Hindlimb muscle (tissue), 1 donor: ENCODE measurements around the gene EGF. TPM values are rescaled to one million over a fixed set of nuclear protein-coding genes. Genes with fewer than 3 reads are reported as not detected.

ENCODE experiments used
- DNase-seq: peaks from one replicate; pipeline ENCODE4 v3.0.0-alpha.2; 2013
- polyA plus RNA-seq: library from polyadenylated mRNA; unstranded; fragments of 120-200 nt; gene quantifications from one replicate; pipeline ENCODE4 v1.2.1, GENCODE V29; 2013; ENCODE audit not compliant: insufficient read length

The EGF gene
- polyA plus RNA-seq, 1 donor, result 16.4 TPM

DNA sequence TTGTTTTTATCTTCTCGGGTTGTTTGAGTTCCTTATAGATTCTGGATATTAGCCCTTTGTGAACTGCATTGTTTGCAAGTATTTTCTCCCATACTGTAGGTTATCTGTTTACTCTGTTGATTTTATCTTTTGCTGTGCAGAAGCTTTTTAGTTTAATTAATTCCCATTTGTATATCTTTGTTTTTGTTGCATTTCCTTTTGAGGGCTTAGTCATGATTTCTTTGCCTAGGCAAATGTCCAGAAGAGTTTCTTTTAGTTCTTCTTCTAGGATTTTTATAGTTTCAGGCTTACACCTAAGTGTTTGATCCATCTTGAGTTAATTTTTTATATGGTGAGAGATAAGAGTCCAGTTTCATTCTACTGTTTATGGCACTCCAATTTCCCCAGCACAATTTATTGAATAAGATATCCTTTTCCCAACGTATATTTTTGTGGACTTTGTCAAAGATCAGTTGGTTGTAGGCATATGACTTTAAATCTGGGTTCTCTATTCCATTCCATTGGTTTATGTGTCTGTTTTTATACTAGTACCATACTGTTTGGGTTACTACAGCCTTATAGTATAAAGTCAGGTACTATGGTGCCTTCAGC, 54.3 kb downstream of the EGF start:
- no peak for DNase-seq

DNA sequence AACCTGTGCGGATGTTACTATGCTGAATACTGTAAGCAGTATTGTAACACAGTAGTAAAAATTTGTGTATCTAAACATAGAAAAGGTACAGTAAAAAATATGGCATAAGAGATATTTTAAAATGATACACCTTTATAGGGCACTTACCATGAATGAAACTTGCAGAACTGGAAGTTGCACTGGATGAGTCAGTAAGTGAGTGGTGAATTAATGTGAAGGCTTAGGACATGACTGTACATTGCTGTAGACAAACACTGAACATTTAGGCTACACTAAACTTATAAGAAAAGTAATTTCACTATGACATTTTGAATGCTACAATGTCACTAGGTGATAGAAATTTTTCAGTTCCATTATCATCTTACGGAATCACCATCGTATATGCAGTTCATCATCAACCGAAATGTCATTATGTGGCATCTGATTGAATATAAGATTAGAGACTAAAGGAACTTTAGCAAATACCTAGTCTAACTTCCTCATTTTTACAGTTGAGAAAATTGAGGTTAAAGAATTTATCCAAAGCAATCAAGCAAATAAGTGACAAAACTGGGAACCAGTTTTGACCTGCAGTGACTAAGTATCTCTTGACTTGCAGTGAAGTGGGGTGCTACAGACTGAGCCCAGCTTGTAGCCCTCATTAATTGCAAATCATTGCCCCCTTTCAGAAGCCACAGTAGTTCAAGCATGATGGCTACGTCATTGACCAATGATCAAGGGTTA, 55.3 kb downstream of the EGF start:
- DNase-seq, result no peak

DNA sequence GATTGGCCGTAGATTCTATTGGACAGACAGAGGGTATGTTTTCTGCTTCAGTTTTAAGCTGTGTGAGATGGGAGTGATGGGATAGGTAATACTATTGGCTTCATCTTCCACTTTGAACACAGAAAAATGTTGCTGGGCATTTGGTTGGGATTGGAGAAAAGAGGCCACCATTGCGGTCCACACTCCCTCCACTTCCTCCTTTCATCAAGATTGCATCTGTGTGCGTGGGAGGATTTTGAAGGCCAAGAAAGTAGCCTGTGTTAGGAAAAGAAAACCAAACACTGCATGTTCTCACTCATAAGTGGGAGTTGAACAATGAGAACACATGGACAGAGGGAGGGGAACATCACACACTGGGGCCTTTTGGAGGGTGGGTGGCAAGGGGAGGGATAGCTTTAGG, 56.4 kb downstream of the EGF start:
- DNase-seq, result no peak

DNA sequence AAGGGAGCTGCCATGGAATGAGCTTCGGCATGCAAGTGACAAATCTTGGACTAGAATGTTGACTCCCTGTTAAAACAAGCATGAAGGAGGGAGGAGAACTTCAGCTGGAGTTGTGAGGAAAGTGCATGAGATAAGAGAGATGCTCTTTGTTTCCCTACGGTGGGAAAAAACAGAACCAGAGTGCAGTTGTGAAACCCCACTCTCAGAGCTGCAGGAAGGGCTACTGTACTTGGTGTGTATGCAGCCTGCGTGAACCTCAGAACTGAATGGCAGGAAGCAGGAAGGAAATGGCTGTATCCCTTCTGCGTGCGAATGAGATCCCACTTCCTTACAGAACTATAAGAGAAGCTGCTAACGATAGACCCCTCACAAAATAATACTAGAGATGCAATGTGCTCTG, 57.2 kb downstream of the EGF start:
- DNase-seq, result no peak

DNA sequence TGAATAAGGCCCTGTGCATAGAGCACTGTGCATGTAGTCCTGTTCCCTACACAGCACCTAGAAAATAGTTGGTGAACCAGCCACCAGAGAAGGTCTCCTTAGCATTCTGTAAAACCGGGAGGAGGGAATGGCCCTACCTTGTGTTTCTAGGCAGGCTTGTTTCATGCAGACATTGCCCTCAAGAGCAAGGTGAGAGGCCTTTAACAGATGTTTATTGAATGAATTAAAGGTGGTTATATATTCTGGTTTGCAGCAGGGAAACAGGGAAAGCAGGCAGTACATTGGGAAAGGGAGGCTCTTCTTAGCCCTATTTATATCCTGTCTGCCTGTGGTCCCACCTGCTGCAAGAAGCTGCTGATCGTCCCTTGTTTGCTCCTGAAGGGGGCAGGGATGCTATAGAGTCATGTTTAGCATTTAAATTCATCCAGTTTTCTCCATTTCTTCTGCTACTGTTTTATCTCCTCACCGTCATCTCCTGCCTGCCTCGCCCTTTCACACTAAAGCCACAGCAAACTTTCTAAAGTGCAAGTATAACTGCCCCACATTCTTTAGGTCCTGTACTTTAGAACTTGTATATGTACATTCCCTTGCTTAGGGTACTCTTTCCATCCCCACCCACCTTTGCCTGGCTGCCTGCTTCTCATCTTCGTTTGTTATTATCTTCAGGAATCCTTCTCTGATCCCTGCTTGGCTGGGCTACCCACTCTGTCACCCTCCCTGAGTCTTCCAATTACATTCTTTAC, 60.3 kb downstream of the EGF start:
- DNase-seq, result no peak

DNA sequence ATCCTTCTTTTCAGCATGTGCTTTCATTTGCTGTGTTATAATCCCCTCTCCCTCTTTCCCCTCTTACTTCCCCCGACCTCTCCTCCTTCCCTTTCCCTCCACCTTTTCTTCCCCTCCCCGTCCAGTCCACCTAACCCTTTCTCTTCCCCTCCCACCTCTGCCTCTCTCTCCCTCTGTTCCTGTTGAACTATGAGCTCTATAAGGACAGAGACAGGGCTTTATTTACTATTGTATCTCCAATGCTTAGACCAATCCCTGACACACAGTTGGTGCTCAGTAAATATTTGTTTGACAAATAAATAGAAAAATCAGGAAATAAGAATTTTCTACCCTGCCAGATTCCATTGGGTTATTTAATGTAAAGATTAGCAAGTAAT, 60.8 kb downstream of the EGF start:
- no peak for DNase-seq

DNA sequence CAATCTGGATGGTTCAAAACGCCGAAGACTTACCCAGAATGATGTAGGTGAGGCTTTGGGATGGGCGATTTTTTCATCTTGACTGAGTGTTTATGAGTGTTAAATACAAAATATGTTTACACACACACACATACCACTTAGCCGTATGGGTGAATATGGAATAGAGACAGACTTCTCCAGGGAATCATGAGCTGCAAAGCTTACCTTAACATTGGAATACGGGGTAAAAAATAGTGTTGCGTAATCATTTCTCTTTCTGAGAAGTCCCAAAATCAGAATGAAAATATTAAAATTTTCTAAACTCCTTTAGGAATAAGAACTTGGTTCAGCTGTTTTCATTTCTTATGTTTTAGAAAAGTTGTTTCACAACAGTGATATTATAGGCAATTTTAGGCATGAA, 63.5 kb downstream of the EGF start:
- DNase-seq, result no peak

DNA sequence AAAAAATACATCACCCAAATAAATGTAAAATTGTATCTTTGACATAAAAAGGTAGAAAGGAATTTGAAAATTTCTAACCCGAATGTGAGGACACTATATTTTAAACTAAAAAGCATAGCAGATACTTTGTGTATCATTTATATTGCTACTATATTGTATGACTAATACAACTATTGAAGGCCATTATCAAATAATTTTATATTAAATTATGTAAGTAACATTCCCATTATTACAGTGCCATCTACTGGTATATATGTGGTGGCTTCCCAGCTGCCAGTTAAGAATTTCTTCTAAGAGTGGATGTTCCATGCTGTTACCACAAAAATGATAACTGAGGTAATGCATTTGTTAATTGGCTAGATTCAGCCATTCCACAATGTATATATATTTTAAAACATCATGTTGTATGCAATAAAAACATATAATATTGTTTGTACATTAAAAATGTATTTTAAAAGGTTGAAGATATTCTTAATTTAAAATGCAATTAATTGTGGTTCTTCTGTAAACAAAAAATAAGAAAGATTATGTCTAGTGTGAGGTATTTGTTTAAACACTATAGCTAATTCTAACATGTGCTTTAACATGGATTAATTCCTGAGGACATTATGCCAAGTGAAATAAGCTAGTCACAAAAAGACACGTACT, 65.3 kb downstream of the EGF start:
- no peak for DNase-seq

DNA sequence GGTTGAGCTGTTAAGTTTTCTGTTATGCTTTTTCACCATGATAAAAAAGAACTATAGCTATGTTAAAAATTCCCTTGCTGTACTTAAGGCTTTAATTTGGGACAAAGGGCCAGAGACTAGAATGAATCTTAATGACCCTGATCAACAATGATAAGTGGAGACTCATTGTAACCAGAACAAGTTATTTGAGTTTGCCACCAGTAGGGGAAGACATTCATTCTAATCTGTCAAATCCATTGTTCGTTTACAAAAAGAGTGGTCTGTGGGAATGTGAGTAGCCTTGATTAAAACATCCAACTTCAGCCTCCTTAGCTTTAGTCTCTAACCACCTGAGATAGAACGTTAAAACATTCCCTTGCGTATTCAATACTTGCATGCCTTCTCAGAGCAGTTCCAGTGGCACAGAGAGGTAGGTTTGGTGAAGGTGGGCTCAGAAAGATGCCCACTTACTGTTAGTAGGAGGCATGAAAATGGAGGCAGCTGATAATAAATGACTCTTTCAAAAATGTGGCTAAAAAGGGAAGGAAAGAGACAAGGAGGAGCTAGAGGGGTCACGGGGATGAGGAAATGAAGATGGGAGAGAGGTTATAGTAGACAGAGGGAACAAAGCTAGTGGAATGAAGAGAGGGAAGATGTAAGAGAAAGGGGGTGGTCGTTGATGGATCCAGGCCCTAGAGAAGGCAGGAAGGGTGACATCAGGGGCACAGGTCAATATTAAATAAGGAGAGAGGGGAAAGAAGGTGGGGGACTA, 66.2 kb downstream of the EGF start:
- no peak for DNase-seq

DNA sequence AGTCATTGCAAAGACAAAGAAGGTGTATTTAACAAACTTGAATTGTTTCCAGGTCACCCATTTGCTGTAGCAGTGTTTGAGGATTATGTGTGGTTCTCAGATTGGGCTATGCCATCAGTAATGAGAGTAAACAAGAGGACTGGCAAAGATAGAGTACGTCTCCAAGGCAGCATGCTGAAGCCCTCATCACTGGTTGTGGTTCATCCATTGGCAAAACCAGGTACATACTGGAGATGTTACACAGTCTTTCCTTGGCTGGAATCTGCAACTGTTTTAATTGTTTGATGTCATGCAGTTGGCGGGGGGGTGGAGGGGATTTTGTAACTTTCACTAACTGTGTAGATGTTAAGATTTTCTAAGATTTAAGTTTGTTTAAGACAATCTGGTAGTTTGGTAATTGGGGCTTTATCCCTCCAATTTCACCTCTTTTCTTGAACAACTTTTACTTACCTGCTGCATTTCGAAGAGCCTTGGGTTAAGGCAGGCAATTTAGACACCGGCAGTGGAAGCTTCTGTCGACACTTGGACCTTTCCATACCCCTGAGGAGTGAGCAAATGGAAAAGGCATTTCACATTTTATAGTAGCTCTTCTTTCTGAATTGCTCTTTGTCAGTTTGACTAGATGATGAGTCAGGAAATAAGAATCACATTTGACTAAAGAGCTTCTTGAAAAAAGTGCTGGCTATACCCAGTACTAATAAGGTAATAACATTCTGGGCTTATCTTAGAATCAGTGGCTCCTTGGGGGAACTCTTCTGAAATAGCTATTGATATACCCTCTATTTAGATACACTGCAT, 67.4 kb downstream of the EGF start:
- no peak for DNase-seq

DNA sequence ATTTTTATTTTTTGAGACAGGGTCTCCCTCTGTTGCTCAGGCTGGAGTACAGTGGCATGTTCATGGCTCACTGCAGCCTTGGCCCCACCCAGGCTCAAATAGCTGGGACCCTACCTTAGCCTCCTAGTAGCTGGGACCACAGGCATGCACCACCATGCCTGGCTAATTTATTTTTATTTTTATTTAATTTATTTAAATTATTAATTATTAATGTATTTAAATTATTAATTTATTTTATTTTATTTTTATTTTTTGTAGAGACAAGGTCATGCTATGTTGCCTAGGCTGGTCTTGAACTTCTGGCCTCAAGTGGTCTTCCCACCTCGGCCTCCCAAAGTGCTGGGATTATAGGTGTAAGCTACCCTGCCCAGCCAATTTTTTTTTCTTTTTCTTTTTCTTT, 69.3 kb downstream of the EGF start:
- no peak for DNase-seq

DNA sequence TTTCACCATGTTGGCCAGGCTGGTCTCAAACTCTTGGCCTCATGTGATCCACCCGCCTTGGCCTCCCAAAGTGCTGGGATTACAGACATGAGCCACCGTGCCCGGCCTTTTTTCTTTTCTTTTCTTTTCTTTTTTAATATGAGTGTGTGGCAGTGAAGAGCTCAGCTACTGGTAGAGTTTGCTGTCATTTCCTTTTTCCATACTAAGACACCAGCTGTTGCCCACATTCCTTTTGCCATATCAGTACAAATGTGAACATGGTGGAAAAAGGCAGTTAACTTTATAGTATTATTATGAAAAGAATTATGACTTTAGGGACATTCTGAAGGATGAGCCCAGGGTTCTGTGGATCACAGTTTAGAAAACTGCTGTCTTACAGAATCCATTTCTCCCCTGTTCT, 69.8 kb downstream of the EGF start:
- no peak for DNase-seq

DNA sequence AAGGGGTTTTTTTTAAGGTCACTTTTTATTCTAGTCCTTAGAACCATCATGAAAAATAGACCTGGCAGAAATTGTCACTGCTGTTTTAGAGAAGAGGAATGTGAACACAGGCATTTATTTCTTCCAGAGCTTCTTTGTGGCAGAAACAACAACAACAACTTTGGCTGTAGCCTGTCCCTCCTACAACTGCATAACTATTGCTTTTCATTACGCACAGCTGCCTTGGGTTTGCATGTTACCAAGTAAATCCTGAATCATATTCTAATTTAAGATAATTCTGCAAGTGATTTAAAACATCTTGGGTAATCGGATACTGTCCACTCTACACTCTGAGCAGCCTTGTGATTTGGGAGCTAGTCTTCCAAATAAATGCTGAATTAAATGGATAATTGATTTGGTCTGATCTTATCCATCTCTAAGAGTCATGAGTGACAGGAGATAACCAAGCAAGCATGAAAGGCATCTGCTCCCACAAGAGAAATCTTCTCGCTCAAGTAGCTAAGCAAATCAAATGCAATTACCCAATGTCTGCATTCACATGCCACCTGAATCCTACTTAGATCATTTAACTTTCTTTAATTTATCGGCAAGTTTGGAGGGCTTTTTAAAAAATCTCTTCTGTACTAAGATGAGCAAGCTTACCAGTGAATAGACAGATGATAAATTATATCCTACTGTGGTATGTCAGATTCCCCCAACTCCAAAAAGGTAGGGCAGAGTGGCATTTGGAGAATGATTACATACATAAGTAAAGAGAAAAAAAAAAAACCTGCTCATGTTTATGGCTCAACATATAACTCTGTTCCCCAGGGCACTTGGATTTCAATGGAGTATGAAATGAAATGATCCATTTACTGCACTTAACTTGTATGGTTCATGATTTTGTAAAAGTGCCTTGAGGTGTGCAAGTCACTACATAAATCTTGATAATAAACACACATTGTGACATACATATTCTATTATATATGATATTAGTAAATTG, 73.6 kb downstream of the EGF start:
- DNase-seq, result no peak

DNA sequence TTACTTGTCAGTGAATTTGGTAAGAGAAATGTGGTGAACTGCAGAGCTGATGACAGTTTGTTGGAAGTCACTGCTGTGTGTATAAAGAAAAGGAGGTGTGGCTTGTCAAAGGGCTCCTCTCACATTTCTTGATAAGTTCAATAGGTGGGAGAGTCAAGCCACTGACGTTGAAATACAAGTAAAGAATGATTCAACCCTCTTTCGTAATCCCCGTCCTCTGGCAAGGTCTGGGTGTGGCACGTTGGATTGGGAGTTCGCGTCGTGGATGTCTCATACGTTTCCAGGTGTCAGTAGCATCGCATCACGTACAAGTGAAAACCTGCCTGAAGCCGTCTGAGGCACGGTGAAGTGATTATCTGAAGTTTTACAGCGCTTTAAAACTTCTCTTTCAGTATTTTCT, 76.4 kb downstream of the EGF start:
- DNase-seq, result no peak

DNA sequence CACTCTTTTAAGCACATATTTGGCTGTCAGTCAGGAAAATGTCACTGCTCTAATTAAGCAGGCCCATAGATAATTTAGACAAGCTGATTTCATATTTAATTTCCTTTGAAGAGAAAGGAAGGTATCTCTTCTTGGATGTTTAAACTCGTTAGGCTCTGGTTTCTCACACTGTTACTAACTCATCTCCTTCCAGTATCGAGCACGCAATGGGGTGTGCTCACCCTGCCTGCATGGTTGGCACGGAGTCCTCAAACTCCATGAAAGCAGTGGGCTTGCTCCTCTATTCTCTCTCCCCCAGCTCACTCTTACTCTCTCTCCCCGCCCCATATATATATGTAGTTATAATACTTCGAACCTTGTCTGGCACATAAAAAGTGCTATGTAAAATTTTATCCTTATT, 76.9 kb downstream of the EGF start:
- DNase-seq, result no peak

DNA sequence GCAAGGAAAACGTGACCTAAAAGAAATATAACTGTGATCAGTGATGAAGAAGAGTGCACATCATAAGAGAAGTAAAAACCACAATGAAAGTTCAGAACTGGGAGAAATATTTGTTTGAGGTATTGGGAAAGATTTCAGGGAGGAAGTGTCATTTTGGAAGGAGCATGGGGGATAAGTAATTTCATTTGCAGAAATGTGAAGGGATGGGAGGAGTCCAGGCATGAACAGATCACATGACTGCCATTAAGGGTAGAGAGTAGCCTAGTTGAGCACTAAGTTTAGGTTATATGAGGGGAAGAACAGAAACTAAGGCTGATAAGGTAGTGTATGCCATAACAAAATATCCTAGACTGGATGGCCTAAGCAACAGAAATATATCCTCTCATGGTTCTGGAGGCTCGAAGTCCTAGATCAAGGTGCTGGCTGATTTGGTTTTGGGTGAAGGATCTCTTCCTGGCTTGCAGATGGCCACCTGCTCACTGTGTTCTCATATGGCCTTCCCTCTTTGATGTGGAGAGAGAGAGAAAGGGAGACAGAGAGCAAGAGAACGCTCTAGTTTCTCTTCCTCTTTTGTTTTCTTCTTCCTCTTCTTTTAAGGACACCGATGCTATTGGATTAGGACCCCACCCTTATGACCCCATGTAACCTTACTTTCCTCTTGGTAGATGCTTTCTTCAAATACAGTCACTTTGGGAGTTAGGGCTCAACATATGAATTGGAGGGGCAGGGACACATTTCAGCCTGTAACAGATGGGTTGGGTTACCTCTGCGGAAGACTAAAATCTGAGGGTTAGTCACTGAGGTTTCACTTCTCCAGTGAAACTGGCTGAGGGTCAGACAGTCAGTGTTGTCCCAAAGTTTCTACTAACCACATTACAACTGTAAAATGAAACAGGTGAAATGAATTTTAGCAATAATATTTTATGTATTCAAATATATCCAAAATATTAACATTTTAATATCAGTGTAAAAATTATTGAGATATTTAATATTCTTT, 77.9 kb downstream of the EGF start:
- no peak for DNase-seq

DNA sequence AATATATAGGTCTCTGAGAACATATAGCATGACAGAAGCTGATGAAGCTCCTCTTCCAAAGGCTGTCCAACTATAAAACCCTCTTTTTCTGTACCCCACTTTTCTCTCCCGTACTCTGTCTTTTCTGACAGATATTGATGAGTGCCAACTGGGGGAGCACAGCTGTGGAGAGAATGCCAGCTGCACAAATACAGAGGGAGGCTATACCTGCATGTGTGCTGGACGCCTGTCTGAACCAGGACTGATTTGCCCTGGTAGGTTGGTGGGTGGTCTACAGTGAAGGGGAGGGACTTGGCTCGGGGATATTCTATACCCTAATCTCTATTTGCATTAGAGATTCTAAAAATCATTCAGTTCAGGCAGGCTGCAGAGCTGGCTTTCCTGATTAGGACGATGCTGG, 80.4 kb downstream of the EGF start:
- DNase-seq, result no peak

DNA sequence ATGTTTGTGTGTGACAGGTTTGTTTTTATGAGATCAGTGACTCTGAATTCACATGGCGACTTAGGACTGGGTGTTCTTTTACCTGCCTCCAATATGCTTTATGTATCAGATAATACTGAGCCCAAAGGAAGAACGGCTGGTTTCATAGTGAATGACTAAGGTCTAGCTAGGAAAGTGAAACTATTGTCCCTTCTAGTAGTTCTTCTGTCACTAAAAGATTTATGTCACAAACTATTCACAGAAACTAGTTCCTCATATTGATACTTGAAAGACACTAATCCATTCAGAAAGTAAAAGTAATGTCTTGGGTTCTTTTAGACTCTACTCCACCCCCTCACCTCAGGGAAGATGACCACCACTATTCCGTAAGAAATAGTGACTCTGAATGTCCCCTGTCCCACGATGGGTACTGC, 81.7 kb downstream of the EGF start:
- no peak for DNase-seq

DNA sequence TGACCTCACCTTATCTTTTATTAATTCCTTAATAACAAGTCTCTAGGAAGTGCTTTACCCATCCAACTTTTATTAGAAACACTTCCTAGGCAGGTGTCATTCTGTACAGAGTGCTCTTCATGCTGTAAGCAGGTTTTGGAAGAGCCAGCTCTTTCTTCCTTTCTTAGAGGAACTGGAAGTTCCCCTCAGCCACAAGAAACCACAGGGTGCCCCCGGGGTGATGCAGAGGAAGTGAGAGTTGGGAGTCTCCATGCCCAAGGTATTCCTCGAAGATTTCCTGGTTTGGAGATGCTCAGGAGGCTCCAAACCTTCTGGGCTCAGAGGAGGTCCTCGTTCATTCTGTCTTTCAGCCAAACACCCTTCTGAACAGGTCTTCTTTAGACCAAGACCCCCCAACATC, 83.8 kb downstream of the EGF start:
- no peak for DNase-seq
